DND-41 (cell line): ENCODE results near the gene FAM20C.

Experiments
- ATAC-seq: fragments of 200-7000 bp; cut with Tn5 transposase; 3 replicates; pipeline ENCODE4 v1.9.1; 2021; ENCODE audit warnings: low read depth; ENCODE audit not compliant: insufficient read depth
- DNase-seq: peaks from one replicate; pipeline ENCODE4 v3.0.0-alpha.2; 2020
- H2AFZ ChIP-seq: 2 replicates; pipeline ENCODE4 v1.6.0; 2012; ENCODE audit warnings: low read depth, low read length
- H3K27ac ChIP-seq: 2 replicates; pipeline ENCODE4 v1.5.1; 2012; ENCODE audit warnings: low read length, inconsistent platforms
- H3K27me3 ChIP-seq: fragments of 200-600 bp; sonication (generic); 2 replicates; pipeline ENCODE4 v1.6.0; 2012; ENCODE audit warnings: low read length, mild to moderate bottlenecking, inconsistent platforms; ENCODE audit not compliant: insufficient read depth, poor library complexity
- H3K36me3 ChIP-seq: 2 replicates; pipeline ENCODE4 v1.5.1; 2012; ENCODE audit warnings: low read length, inconsistent platforms; ENCODE audit not compliant: insufficient read depth
- H3K4me1 ChIP-seq: 2 replicates; pipeline ENCODE4 v1.5.1; 2012; ENCODE audit warnings: mild to moderate bottlenecking, low read length; ENCODE audit not compliant: insufficient read depth
- H3K4me2 ChIP-seq: 2 replicates; pipeline ENCODE4 v1.6.0; 2012; ENCODE audit warnings: mild to moderate bottlenecking, moderate library complexity, low read length, inconsistent platforms; ENCODE audit not compliant: insufficient read depth
- H3K4me3 ChIP-seq, 2 experiments: fragments of 200-600 bp in 1 of 2; shearing (Covaris generic) in 1 of 2; 2 replicates each; pipeline ENCODE4 v1.5.1; 2012 to 2016; ENCODE audit warnings: inconsistent platforms in 2 of 2, low read length in 2 of 2, mild to moderate bottlenecking in 2 of 2, low read depth in 1 of 2, moderate library complexity in 1 of 2
- H3K79me2 ChIP-seq: 2 replicates; pipeline ENCODE4 v1.6.0; 2012; ENCODE audit warnings: low read length, inconsistent platforms; ENCODE audit not compliant: insufficient read depth
- H3K9ac ChIP-seq: 2 replicates; pipeline ENCODE4 v1.6.0; 2012; ENCODE audit warnings: low read depth, mild to moderate bottlenecking, inconsistent platforms, low read length, moderate library complexity
- H3K9me3 ChIP-seq: 2 replicates; pipeline ENCODE4 v1.5.1; 2012; ENCODE audit warnings: low read length, moderate library complexity, mild to moderate bottlenecking, inconsistent platforms; ENCODE audit not compliant: insufficient read depth, severe bottlenecking
- H4K20me1 ChIP-seq: 2 replicates; pipeline ENCODE4 v1.6.0; 2012; ENCODE audit warnings: low read length; ENCODE audit not compliant: insufficient read depth
- EZH2 ChIP-seq: IDR thresholded peaks from 3 replicates; pipeline ENCODE4 v1.6.1; 2012; ENCODE audit warnings: borderline replicate concordance, low read depth, mild to moderate bottlenecking, moderate library complexity, low read length, inconsistent platforms; ENCODE audit not compliant: severe bottlenecking
- TF ChIP-seq, protein P1 (sequence below): IDR thresholded peaks from 2 replicates; pipeline ENCODE4 v1.5.1; 2012; ENCODE audit warnings: borderline replicate concordance, low read length, moderate library complexity, mild to moderate bottlenecking; ENCODE audit not compliant: poor library complexity, severe bottlenecking; ENCODE audit errors: extremely low read depth

Gene FAM20C

DNA sequence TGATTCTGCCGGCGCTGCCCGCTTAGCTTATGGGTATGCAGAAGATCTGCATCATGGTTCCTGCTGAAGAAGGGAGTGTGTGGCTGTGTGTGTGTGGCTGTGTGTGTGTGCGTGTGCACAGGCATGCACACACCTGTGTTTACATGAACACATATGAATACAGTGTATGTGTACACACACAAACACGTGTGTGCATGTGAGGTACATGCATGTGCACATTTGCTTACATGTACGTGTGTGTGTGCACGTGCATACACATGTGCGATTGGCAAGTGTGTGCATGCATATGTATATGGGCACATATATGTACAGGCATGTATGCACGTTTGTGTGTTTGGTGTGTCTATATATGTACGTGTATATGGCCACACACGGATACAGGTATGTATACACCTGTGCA, 16.4 kb upstream of the FAM20C start:
- Histone ChIP-seq H2AFZ (no peak overlapping the region), H3K4me3 (no peak overlapping the region), H3K9me3 (no peaks in the 10 kb centered on the region), H3K4me2 (no peak overlapping the region), H3K27ac (no peak overlapping the region), H3K4me1 (no peaks in the 10 kb centered on the region), H3K36me3 (no peaks in the 10 kb centered on the region), H3K9ac (no peak overlapping the region), H3K27me3 (no peaks in the 10 kb centered on the region), H3K79me2 (no peaks in the 10 kb centered on the region), H4K20me1 (peaks cover 5% of the 10 kb centered on the region)
- ATAC-seq (no peak), DNase-seq (no peak)
- TF ChIP-seq, protein P1, sequence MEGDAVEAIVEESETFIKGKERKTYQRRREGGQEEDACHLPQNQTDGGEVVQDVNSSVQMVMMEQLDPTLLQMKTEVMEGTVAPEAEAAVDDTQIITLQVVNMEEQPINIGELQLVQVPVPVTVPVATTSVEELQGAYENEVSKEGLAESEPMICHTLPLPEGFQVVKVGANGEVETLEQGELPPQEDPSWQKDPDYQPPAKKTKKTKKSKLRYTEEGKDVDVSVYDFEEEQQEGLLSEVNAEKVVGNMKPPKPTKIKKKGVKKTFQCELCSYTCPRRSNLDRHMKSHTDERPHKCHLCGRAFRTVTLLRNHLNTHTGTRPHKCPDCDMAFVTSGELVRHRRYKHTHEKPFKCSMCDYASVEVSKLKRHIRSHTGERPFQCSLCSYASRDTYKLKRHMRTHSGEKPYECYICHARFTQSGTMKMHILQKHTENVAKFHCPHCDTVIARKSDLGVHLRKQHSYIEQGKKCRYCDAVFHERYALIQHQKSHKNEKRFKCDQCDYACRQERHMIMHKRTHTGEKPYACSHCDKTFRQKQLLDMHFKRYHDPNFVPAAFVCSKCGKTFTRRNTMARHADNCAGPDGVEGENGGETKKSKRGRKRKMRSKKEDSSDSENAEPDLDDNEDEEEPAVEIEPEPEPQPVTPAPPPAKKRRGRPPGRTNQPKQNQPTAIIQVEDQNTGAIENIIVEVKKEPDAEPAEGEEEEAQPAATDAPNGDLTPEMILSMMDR: no peak
- no peak for TF ChIP-seq EZH2

DNA sequence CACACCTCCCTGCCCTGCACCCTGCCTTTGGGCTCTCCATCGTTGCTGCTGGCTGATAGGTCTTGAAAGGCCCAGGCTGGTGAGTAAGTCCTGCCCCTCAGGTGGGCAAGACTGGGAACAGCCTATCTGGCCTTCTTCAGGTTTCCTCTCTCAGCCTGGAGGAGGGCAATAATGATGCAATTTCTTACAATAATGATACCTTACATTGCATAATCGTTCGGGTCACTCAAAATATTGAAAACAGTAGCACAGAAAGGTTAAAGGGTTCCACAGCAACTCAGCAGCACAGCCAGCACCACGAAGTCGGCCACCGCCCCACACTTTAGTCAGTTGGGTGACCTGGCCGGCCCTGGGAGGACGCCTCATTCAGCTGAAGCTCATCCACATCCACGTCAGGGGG, 16.0 kb upstream of the FAM20C start:
- Histone ChIP-seq H3K36me3 (no peaks in the 10 kb centered on the region), H3K27ac (no peak overlapping the region), H3K27me3 (no peaks in the 10 kb centered on the region), H3K9ac (no peak overlapping the region), H3K4me3 (no peak overlapping the region), H3K4me1 (no peaks in the 10 kb centered on the region), H3K9me3 (no peaks in the 10 kb centered on the region), H2AFZ (no peak overlapping the region), H3K4me2 (no peak overlapping the region), H3K79me2 (no peaks in the 10 kb centered on the region), H4K20me1 (peaks cover 5% of the 10 kb centered on the region)
- ATAC-seq: no peak
- TF ChIP-seq, protein P1: no peak
- no peak for TF ChIP-seq EZH2
- DNase-seq: no peak

DNA sequence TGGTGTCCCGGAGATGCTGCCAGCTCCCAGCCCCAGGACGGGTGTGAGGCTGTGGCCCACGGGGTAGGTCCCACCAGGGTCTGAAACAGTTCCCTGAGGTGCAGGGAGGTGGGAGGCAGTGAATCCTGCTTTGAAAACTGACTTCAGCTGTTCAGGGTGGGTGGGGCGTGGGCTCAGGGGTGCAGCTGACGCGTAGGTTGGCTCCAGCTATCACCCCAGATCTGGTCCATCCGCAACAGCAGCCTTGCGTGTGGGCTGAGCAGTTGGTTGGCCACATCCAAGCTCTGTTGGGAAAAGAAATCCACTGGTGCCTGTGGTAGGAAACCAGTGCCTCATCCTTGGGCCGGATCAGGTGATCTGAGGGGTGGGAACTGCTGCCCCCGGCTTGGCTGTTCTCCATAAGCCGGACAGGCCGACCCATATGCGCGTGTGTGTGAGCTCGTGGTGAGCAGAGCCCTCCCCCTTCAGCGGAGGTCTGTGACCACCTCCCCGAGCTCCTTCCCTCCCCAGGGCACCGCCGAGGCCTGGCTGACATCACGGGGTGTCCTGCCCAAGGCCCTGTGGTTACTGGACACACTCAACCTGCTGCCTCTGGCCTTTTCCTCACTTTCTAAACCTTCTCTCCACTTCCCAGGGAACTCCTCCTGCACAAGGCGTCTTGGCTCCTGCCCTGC, 15.4 kb upstream of the FAM20C start:
- no peak for TF ChIP-seq EZH2
- TF ChIP-seq, protein P1: no peak
- Histone ChIP-seq H3K4me1 (no peaks in the 10 kb centered on the region), H3K9me3 (no peaks in the 10 kb centered on the region), H4K20me1 (peaks cover 4% of the 10 kb centered on the region), H3K36me3 (no peaks in the 10 kb centered on the region), H2AFZ (no peak overlapping the region), H3K9ac (no peak overlapping the region), H3K4me2 (no peak overlapping the region), H3K27ac (no peak overlapping the region), H3K27me3 (no peaks in the 10 kb centered on the region), H3K79me2 (no peaks in the 10 kb centered on the region), H3K4me3 (no peak overlapping the region)
- ATAC-seq (no peak), DNase-seq (no peak)
